HG03442 (cell line): ENCODE results near the gene ZNF718.
"Not testable (repeated sequence)": the region's sequence is repeated elsewhere in the genome, so short reads cannot be mapped to it uniquely, and the experiment has no call there.

Source experiments
- ATAC-seq: cut with Tn5 transposase; IDR thresholded peaks from one replicate; pipeline ENCODE4 v1.9.1; 2021; ENCODE audit warnings: mild to moderate bottlenecking, moderate library complexity; ENCODE audit not compliant: unreplicated experiment

Gene ZNF718

DNA sequence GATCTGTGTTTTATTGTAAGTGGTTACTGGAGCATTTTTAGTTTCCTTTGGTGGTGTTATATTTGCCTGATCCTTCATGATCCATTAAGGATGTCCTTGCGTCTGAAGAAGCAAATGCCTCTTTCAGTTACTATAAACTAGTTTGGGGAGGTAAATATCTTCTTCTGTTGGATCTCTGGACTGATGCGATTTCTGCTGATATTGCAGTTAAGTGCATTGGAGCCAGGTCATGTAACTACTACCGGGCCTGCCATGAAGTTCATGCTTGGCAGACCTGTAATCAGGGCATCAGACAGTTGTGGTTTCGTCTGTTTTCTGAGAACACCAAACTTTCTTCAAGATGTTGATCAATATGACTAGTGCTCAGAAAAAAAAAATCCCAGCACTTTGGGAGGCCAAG is 22.9 kb downstream of the ZNF718 start:
- no peak for ATAC-seq

DNA sequence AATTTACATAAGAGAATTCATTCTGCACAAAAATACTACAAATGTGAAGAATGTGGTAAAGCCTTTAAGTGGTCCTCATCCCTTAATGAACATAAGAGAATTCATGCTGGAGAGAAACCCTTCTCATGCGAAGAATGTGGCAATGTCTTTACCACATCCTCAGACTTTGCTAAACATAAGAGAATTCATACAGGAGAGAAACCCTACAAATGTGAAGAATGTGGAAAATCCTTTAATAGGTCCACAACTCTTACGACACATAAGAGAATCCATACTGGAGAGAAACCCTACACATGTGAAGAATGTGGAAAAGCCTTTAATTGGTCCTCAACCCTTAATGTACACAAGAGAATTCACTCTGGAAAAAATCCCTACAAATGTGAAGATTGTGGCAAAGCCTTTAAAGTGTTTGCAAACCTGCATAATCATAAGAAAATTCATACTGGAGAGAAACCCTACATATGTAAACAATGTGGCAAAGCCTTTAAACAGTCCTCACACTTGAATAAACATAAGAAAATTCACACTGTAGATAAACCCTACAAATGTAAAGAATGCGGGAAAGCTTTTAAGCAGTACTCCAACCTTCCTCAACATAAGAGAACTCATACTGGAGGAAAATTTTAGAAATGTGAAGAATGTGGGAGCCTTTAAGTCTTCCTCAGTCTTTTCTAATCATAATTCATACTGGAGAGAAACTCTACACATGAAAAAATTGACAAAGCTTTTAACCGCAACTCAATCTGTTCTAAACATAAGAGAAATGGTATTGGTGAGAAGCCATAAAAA is 37.4 kb downstream of the ZNF718 start:
- ATAC-seq = no peak

GRCh38 chr4:169640-170039 is 45.3 kb downstream of the ZNF718 start:
- ATAC-seq = not testable (repeated sequence)

GRCh38 chr4:171318-171717 is 47.0 kb downstream of the ZNF718 start:
- ATAC-seq = not testable (repeated sequence)

DNA sequence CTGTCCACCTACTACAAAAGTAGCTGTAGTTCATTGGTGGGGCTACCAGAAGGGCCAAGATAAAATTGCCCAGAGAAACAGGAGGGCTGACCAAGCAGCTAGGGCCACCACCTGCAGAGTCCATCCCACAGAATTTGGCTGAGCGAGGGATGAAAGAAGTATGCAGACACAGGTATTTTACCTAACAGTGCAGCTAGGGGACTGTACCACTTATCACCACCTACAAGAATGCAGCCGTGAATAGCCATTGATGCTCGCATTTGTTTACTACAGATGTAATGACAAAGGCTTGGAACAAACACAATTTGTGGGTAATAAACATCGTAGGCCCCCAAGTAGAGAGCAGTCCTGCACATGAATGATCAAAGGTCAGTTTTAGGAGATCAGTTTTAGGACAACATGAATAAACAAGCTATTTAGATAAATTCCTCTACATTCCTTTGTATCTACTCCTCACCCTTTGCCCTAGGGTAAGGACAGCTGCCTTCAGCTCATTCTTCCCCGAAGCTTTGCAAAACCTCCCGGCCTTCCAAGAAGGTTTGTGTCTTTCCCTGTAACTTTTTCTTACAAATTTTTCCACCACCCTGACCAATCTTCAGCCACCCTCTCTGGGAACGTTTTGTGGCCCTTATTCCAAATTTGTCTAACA is 49.5 kb downstream of the ZNF718 start:
- no peak for ATAC-seq

- ATAC-seq = no peak
Measured at GRCh38 chr4:175986-176385, 51.7 kb downstream of the ZNF718 start.

GRCh38 chr4:176995-177394 is 52.7 kb downstream of the ZNF718 start:
- ATAC-seq = no peak

DNA sequence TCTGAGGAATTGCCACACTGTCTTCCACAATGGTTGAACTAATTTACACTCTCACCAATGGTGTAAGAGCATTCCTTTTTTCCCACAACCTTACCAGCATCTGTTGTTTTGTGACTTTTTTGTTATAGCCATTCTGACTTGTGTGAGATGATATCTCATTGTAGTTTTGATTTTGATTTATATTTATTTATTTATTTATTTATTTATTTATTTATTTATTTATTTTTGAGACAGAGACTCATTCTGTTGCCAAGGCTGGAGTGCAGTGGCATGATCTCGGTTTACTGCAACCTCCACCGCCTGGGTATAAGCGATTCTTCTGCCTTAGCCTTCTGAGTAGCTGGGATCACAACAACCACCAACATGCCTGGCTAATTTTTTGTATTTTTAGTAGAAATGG is 57.9 kb downstream of the ZNF718 start:
- ATAC-seq = not testable (repeated sequence)

GRCh38 chr4:188091-188490 is 63.8 kb downstream of the ZNF718 start:
- no peak for ATAC-seq

DNA sequence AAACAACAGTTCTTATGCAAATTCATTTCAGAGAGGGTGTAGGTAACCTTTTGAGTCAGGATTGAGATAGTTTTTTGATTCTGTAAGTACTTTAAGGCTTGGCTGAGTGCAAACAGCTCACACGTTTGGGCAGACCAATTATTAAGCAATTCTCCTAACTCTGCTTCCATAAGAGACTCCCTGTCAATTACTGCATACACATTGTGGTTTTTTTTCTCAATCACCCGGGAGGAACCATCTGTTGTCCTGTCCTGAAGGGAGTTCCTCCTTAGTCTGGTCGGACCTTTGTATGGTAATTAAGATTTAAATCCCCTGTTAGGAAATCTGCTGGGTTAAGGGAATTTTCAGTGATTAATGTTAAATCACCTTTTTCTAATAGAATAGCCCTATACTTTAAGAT is 70.9 kb downstream of the ZNF718 start:
- not testable (repeated sequence) for ATAC-seq

DNA sequence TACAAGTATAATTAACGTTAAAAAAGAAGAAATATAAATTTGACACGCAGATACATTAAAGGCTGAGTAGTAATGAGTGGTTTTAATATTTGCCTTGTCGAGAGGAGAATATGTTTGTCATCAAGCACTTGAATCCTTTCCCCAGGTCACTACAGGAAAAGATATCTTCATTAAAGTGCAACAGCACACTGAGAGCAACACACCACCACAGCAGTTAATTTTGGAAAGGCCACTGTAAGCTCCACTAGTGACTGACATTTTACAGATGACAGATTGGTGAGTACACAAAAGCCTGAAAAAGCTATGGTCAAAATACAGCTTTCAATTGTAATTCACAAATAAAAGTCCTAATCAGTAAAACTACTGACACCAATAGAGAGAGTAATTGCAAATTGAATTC is 76.6 kb downstream of the ZNF718 start:
- no peak for ATAC-seq

DNA sequence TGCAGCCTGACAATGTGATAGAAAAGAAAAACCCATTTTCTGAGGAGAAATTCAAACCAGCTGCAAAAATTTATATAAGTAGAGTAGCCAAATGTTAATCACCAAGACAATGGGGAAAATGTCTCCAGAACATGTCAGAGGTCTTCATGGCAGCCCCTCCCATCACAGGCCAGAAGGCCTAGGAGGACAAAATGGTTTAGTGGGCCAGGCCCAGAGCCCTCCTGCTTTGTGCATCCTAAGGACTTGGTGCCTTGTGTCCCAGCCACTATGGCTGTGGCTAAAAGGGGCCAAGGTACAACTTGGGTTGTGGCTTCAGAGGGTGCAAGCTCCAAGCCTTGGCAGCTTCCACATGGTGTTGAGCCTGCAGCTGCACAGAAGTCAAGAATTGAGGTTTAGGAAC is 78.5 kb downstream of the ZNF718 start:
- ATAC-seq = not testable (repeated sequence)

GRCh38 chr4:205097-205756 is 80.9 kb downstream of the ZNF718 start:
- ATAC-seq = no peak

DNA sequence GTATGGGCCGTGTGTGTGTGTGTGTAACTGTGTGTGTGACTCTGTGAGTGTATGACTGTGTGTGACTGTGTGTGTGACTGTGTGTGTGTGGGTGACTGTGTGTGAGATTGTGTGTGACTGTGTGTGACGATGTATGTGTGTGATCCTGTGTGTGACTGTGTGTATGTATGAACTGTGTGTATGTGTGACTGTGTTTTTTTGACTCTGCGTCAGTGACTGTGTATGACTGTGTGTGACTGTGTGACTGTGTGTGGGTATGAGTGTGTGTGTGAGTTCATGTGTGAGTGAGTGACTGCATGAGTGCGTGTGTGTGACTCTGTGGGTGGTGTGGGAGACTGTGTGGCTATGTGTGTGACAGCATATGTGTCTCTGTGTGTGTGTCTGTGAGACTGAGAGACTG is 81.8 kb downstream of the ZNF718 start:
- no peak for ATAC-seq

DNA sequence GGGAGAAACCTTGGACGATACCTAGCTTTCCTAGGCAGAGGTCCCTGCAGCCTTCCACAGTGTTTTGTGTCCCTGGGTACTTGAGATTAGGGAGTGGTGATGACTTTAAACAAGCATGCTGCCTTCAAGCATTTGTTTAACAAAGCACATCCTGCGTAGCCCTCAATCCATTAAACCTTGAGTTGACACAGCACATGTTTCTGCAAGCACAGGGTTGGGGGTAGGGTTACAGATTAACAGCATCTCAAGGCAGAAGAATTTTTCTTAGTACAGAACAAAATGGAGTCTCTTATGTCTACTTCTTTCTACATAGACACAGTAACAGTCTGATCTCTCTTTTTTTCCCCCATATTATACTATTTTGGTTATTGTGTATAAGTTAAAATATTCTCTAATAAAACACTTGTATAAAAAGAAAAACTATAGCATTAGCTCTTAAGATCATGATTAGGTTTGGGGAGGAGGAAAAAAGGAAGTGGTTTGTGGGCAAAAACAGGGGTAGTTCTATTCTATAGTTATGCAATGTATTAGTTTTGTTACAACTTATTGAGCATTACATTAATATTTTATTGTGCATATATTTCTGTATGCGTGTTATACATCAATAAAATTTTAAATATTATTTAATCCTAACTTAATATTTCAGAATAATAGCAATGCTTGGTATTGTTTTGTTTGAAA is 84.3 kb downstream of the ZNF718 start:
- ATAC-seq = not testable (repeated sequence)

- ATAC-seq = no peak
Measured at GRCh38 chr4:211033-211511, 86.8 kb downstream of the ZNF718 start.

GRCh38 chr4:212438-213188 is 88.3 kb downstream of the ZNF718 start:
- no peak for ATAC-seq

DNA sequence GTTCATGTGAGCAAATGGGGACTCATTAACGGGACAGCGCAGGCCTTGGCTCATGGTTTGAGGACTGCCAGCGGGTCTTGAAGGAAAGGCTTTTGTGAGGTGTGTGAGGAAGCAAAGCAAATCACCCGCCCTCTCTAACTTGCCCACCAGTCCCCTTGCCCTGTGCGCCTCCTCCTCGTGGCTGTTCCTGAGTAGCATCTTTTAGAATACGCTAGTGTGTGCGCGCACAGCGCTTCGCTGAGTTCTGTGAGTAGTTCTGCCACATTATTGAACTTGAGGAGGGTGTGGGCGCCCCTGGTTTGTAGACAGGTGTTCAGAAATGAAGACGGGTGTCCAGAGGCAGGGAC is 88.9 kb downstream of the ZNF718 start:
- not testable (repeated sequence) for ATAC-seq
